Posterior cingulate gyrus (tissue), 11 donors: Measurements from ENCODE around the gene MCM6.

Experiments used
- DNase-seq, 10 donors: peaks; one replicate each; pipeline versions ENCODE4 v3.0.0 to v3.0.0-alpha.2; 2020 to 2021; ENCODE audit warnings: mixed read lengths in 3 of 10
- intact Hi-C: fragments of 100-400 bp; cut with DNase I; formaldehyde crosslinking; loops from one replicate; pipeline ENCODE4 v1.15.1; 2023

Gene MCM6

GRCh38 chr2:135874777-135875365, 1.4 kb downstream of the MCM6 start:
- intact Hi-C loops: loop anchor here (5.0 kb wide), 1 partner anchor 133 kb away; the partner anchor contains the start of gene UBXN4
- no peak for DNase-seq

- DNase-seq: no peak
- intact Hi-C loops: no loop called here
Measured at GRCh38 chr2:135870571-135870970, 5.7 kb downstream of the MCM6 start.

- DNase-seq: no peak
Measured at GRCh38 chr2:135863233-135863632, 13.0 kb downstream of the MCM6 start.

GRCh38 chr2:135862718-135863117, 13.5 kb downstream of the MCM6 start:
- intact Hi-C loops: no loop called here

More at GRCh38 chr2:135863233-135863632, 13.0 kb downstream of the MCM6 start:
- intact Hi-C loops: no loop called here

GRCh38 chr2:135853401-135853800, 22.8 kb downstream of the MCM6 start:
- intact Hi-C loops: no loop called here
- no peak for DNase-seq

More at GRCh38 chr2:135862718-135863117, 13.5 kb downstream of the MCM6 start:
- no peak for DNase-seq

- intact Hi-C loops: no loop called here
- DNase-seq: no peak
Measured at GRCh38 chr2:135851858-135852257, 24.4 kb downstream of the MCM6 start.

GRCh38 chr2:135850892-135851668, 25.2 kb downstream of the MCM6 start:
- intact Hi-C loops: no loop called here

GRCh38 chr2:135849087-135849486, 27.2 kb downstream of the MCM6 start:
- intact Hi-C loops: no loop called here

More at GRCh38 chr2:135850892-135851668, 25.2 kb downstream of the MCM6 start:
- no peak for DNase-seq

GRCh38 chr2:135845997-135846396, 30.2 kb downstream of the MCM6 start:
- intact Hi-C loops: no loop called here
- DNase-seq: no peak

More at GRCh38 chr2:135849087-135849486, 27.2 kb downstream of the MCM6 start:
- no peak for DNase-seq

- DNase-seq: no peak
- intact Hi-C loops: no loop called here
Measured at GRCh38 chr2:135845257-135845656, 31.0 kb downstream of the MCM6 start.

- no peak for DNase-seq
- intact Hi-C loops: no loop called here
Measured at GRCh38 chr2:135844301-135844895, 31.8 kb downstream of the MCM6 start.

- intact Hi-C loops: no loop called here
- no peak for DNase-seq
Measured at GRCh38 chr2:135843671-135844070, 32.6 kb downstream of the MCM6 start.

GRCh38 chr2:135840601-135841000, 35.6 kb downstream of the MCM6 start:
- DNase-seq: no peak
- intact Hi-C loops: no loop called here

GRCh38 chr2:135839713-135840112, 36.5 kb downstream of the MCM6 start:
- intact Hi-C loops: no loop called here
- no peak for DNase-seq

GRCh38 chr2:135838502-135838901, 37.7 kb downstream of the MCM6 start:
- DNase-seq: no peak
- intact Hi-C loops: no loop called here

GRCh38 chr2:135836596-135837270, 39.5 kb downstream of the MCM6 start, which contains the start of gene LCT:
TSS of gene LCT (minus strand) at chr2:135837184. CDS start at chr2:135837169, 15 bp downstream.
- DNase-seq: no peak
- intact Hi-C loops: no loop called here

- intact Hi-C loops: no loop called here
- no peak for DNase-seq
Measured at GRCh38 chr2:135832891-135833290, 43.4 kb downstream of the MCM6 start.

- intact Hi-C loops: no loop called here
- no peak for DNase-seq
Measured at GRCh38 chr2:135831180-135831812, 44.9 kb downstream of the MCM6 start.

GRCh38 chr2:135829378-135830135, 46.7 kb downstream of the MCM6 start:
- intact Hi-C loops: no loop called here

GRCh38 chr2:135826544-135826943, 49.7 kb downstream of the MCM6 start:
- intact Hi-C loops: no loop called here
- DNase-seq: no peak

More at GRCh38 chr2:135829378-135830135, 46.7 kb downstream of the MCM6 start:
- no peak for DNase-seq
